NCI-H2107 treated with DMSO at 0.1 percent for 48 hours (cell line): ENCODE measurements around the gene FRK.
"Not testable (repeated sequence)": the region's sequence is repeated elsewhere in the genome, so short reads cannot be mapped to it uniquely, and the experiment has no call there.

Source experiments
- DNase-seq: peaks from one replicate; lab custom pipeline; 2025; ENCODE audit not compliant: unreplicated experiment; lab: John Stamatoyannopoulos, UW

Gene FRK

GRCh38 chr6:115947966-115948541 lies 112.6 kb downstream of the FRK start:
- no peak for DNase-seq

- DNase-seq = no peak
Measured at GRCh38 chr6:115945812-115946211, 114.9 kb downstream of the FRK start.

GRCh38 chr6:115945306-115945705 lies 115.4 kb downstream of the FRK start:
- no peak for DNase-seq

GRCh38 chr6:115944829-115945228 lies 115.9 kb downstream of the FRK start:
- not testable (repeated sequence) for DNase-seq

- DNase-seq = not testable (repeated sequence)
Measured at GRCh38 chr6:115937502-115937901, 123.2 kb downstream of the FRK start.

- DNase-seq = no peak
Measured at GRCh38 chr6:115935361-115935760, 125.3 kb downstream of the FRK start.

GRCh38 chr6:115934829-115935228 lies 125.9 kb downstream of the FRK start:
- DNase-seq = no peak

GRCh38 chr6:115934145-115934544 lies 126.5 kb downstream of the FRK start:
- no peak for DNase-seq

- DNase-seq = no peak
Measured at GRCh38 chr6:115932481-115932880, 128.2 kb downstream of the FRK start.

- not testable (repeated sequence) for DNase-seq
Measured at GRCh38 chr6:115928000-115928399, 132.7 kb downstream of the FRK start.

GRCh38 chr6:115922971-115923370 lies 137.7 kb downstream of the FRK start:
- DNase-seq = no peak

- no peak for DNase-seq
Measured at GRCh38 chr6:115914098-115914497, 146.6 kb downstream of the FRK start.

GRCh38 chr6:115909923-115910546 lies 150.7 kb downstream of the FRK start:
- DNase-seq = no peak

- no peak for DNase-seq
Measured at GRCh38 chr6:115908906-115909559, 151.7 kb downstream of the FRK start.

- no peak for DNase-seq
Measured at GRCh38 chr6:115905471-115905870, 155.2 kb downstream of the FRK start.

GRCh38 chr6:115902436-115902835 lies 158.3 kb downstream of the FRK start:
- no peak for DNase-seq

GRCh38 chr6:115901896-115902295 lies 158.8 kb downstream of the FRK start:
- DNase-seq = no peak

GRCh38 chr6:115899730-115900282 lies 160.9 kb downstream of the FRK start:
- DNase-seq = no peak

GRCh38 chr6:115898246-115898645 lies 162.4 kb downstream of the FRK start:
- no peak for DNase-seq

GRCh38 chr6:115896538-115897129 lies 164.1 kb downstream of the FRK start:
- DNase-seq = no peak

- no peak for DNase-seq
Measured at GRCh38 chr6:115894426-115894992, 166.2 kb downstream of the FRK start.
